PFSK-1 (cell line): ENCODE data around the gene NRG3.

Experiments
- FOXP2 ChIP-seq: optimal IDR thresholded peaks from 2 replicates; pipeline ENCODE3; 2011; ENCODE audit warnings: borderline replicate concordance, control low read depth, inconsistent platforms; ENCODE audit not compliant: insufficient read depth; ENCODE audit errors: extremely low read length, extremely low read depth
- POLR2AphosphoS5 ChIP-seq: IDR thresholded peaks from 2 replicates; pipeline ENCODE4 v1.6.1; 2012; ENCODE audit warnings: low read depth, mild to moderate bottlenecking, control low read depth, low read length, moderate library complexity
- SIN3A ChIP-seq: IDR thresholded peaks from 2 replicates; pipeline ENCODE4 v1.6.1; 2012; ENCODE audit warnings: mild to moderate bottlenecking, low read length, moderate library complexity, borderline replicate concordance; ENCODE audit not compliant: insufficient read depth
- TAF1 ChIP-seq: IDR thresholded peaks from 2 replicates; pipeline ENCODE4 v1.6.1; 2012; ENCODE audit warnings: low read length, control low read depth, borderline replicate concordance; ENCODE audit not compliant: insufficient read depth
- TF ChIP-seq, protein P1 (sequence below), 2 experiments: IDR thresholded peaks; 2 replicates each; pipeline versions ENCODE4 v1.6.1 to v1.8.0; 2011 to 2012; ENCODE audit warnings: low read depth in 2 of 2, low read length in 2 of 2, control low read depth in 1 of 2, inconsistent platforms in 1 of 2, mild to moderate bottlenecking in 1 of 2, moderate library complexity in 1 of 2; ENCODE audit not compliant: insufficient read depth in 1 of 2

The NRG3 gene

DNA sequence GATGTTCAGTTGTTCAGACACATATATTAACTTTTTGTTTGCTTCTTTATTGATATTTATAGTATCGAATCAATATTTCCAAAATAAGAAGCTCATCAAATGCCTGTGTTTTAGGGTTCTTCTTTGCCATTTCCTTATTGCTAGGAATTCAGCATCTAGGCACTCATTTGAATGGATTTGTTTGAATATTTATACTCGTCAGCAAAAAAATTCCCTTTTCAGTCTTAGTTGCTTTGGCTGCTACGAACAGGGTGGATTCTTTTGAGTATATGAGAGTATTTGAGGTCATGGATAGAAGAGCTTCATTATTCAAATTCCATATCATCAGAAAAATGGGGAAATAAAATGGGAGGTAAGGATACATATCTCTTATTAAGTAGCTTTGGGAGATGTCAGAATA lies 706.9 kb downstream of the NRG3 start:
- TF ChIP-seq POLR2AphosphoS5 (no peak), SIN3A (no peak), FOXP2 (no peak), TAF1 (no peak)
- TF ChIP-seq, protein P1, sequence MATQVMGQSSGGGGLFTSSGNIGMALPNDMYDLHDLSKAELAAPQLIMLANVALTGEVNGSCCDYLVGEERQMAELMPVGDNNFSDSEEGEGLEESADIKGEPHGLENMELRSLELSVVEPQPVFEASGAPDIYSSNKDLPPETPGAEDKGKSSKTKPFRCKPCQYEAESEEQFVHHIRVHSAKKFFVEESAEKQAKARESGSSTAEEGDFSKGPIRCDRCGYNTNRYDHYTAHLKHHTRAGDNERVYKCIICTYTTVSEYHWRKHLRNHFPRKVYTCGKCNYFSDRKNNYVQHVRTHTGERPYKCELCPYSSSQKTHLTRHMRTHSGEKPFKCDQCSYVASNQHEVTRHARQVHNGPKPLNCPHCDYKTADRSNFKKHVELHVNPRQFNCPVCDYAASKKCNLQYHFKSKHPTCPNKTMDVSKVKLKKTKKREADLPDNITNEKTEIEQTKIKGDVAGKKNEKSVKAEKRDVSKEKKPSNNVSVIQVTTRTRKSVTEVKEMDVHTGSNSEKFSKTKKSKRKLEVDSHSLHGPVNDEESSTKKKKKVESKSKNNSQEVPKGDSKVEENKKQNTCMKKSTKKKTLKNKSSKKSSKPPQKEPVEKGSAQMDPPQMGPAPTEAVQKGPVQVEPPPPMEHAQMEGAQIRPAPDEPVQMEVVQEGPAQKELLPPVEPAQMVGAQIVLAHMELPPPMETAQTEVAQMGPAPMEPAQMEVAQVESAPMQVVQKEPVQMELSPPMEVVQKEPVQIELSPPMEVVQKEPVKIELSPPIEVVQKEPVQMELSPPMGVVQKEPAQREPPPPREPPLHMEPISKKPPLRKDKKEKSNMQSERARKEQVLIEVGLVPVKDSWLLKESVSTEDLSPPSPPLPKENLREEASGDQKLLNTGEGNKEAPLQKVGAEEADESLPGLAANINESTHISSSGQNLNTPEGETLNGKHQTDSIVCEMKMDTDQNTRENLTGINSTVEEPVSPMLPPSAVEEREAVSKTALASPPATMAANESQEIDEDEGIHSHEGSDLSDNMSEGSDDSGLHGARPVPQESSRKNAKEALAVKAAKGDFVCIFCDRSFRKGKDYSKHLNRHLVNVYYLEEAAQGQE (IDR thresholded peaks at IDR 0.05; ENCODE audit: insufficient read depth in 1 of 2, low read depth in 2 of 2, low read length in 2 of 2), result no peak

DNA sequence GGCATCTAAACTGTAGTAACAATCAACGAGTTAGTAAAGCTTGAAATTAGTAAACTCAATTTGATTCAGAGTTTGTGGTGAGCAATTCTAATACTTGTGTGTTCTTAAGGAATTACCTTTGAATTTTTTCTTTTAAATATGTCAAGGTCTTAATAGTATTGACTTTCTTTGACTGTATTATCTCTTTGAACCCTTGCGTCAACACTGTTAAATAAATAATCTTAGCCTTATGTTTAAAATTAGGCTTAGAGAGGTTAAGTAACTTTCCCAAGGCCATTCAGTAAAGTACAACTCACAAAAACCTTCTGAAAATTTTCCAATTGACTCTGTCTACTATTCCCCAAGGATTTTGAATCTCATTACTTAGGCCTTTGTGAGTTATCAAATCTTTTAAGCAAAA lies 716.4 kb downstream of the NRG3 start:
- no peak for TF ChIP-seq FOXP2
- no peak for TF ChIP-seq TAF1
- TF ChIP-seq, protein P1 (IDR thresholded peaks at IDR 0.05; ENCODE audit: insufficient read depth in 1 of 2, low read depth in 2 of 2, low read length in 2 of 2), result no peak
- no peak for TF ChIP-seq POLR2AphosphoS5

DNA sequence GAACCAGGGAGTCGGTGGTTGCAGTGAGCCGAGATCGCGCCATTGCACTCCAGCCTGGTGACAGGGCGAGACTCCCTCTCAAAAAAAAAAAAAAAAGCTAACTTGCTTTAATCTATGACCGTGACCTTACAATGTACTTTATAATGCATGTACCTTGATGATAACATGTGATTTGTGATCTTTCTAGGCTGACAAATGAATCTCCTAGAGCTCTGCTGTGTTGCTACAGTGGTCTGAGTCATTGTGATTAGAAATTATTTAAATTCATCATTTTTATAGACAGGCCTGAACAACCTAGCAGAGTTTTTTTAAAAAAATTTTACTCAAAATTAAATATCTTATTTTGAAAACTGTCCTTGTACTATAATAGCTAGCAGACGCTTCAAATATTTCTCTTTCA lies 722.8 kb downstream of the NRG3 start:
- TF ChIP-seq FOXP2, result no peak
- no peak for TF ChIP-seq TAF1
- no peak for TF ChIP-seq POLR2AphosphoS5
- TF ChIP-seq, protein P1 (IDR thresholded peaks at IDR 0.05; ENCODE audit: insufficient read depth in 1 of 2, low read depth in 2 of 2, low read length in 2 of 2), result no peak
- TF ChIP-seq SIN3A, result no peak

DNA sequence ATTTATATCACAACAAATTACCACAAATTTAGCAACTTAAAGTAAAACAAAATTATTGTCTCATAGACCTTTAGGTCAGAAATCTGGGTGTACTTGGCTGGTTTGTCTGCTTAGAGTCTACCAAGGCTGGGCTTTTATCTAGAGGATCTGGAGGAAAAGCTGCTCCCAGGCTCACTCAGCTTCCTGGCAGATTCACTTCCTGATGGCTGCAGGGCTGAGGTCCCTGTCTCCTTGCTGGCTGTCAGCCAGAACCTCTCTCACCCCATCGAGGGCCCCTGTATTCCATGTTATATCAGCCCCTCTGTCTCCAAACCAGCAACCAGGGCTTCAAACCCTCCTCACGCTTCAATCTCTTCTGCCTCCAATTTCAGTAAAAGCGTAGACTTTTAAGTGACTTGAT lies 734.9 kb downstream of the NRG3 start:
- TF ChIP-seq, protein P1 (IDR thresholded peaks at IDR 0.05; ENCODE audit: insufficient read depth in 1 of 2, low read depth in 2 of 2, low read length in 2 of 2), result peak in 1 of 2 experiments; percentile 28; a peak in 1 of 4 replicates
- no peak for TF ChIP-seq TAF1
- no peak for TF ChIP-seq SIN3A
- TF ChIP-seq POLR2AphosphoS5, result no peak

DNA sequence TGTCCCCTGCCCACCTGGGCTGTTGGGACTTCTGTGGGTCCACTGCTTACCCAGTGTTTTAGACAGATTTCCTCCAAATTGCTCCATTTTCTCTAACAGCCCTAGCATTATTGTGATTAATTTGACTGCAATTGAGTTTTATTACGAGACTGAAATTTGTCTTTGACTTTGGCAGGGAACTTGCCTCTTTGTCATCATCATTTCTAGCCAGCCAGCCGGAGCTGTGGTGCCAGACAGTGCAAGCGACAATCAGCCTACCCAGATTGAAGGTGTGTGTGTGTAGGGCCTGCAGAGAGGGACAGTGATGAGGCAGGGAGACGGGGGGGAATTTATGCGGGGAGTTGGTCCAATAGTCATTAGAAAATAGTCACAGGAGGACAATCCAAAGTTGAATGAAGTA lies 743.0 kb downstream of the NRG3 start:
- TF ChIP-seq, protein P1 (IDR thresholded peaks at IDR 0.05; ENCODE audit: insufficient read depth in 1 of 2, low read depth in 2 of 2, low read length in 2 of 2), result no peak
- TF ChIP-seq POLR2AphosphoS5 (no peak), SIN3A (no peak), FOXP2 (no peak), TAF1 (no peak)
